HCT116 (cell line): ENCODE results near the gene ADA. TPM values are rescaled to one million over a fixed set of nuclear protein-coding genes. Genes with fewer than 3 reads are reported as not detected.

Source experiments
- ATAC-seq: fragments of 200-7000 bp; cut with Tn5 transposase; 2 replicates; pipeline ENCODE4 v1.9.1; 2020; ENCODE audit warnings: mild to moderate bottlenecking, moderate library complexity
- BruUV-seq: library from RNA; stranded (reverse); fragments of 400-500 nt; replicated peaks from 2 replicates; lab custom pipeline; 2021; lab: Mats Ljungman, UMichigan
- CTCF ChIA-PET: fragments of 300-600 bp; sonication (Branson Sonifier 250); formaldehyde crosslinking; loops from one replicate; lab custom pipeline; 2021; ENCODE audit warnings: antibody characterized with exemption; lab: Charles Lee
- POLR2A ChIA-PET: fragments of 300-600, 350-600 bp; sonication (Branson Sonifier 250); formaldehyde crosslinking; loops from one replicate; lab custom pipeline; 2021; ENCODE audit warnings: antibody characterized with exemption; lab: Charles Lee
- RAD21 ChIA-PET, 2 experiments: fragments of 300-600 bp; sonication (Branson Sonifier 250); formaldehyde crosslinking; loops; one replicate each; lab custom pipeline; 2023; ENCODE audit warnings: low total read pairs in 2 of 2; ENCODE audit not compliant: uncharacterized antibody in 2 of 2, unreplicated experiment in 2 of 2, low non-redundant PET in 1 of 2; lab: Charles Lee
- DNase-seq: peaks from one replicate; pipeline ENCODE4 v3.0.0-alpha.2; 2010; ENCODE audit warnings: low read depth, low spot score
- H2AFZ ChIP-seq: fragments of 200-600 bp; shearing (Covaris generic), sonication (generic); 2 replicates; pipeline ENCODE4 v1.6.1; 2017; ENCODE audit warnings: low read depth, mixed run types, mixed read lengths, antibody characterized with exemption, low read length; ENCODE audit not compliant: poor library complexity, severe bottlenecking
- H3K27ac ChIP-seq: 2 replicates; pipeline ENCODE4 v1.5.1; 2012; ENCODE audit warnings: low read depth, low read length
- H3K27me3 ChIP-seq: fragments of 200-600 bp; sonication (generic); 2 replicates; pipeline ENCODE4 v1.6.1; 2016; ENCODE audit warnings: mixed run types, low read length, mixed read lengths; ENCODE audit not compliant: insufficient read depth
- H3K36me3 ChIP-seq, 2 experiments: fragments of 200-500 bp in 1 of 2; fragments of 200-600 bp in 1 of 2; sonication (Bioruptor generic) in 1 of 2; sonication (generic) in 1 of 2; 2 replicates each; pipeline versions ENCODE4 v1.5.1 to v1.6.1; 2014 to 2016; ENCODE audit warnings: low read length in 2 of 2, inconsistent platforms in 1 of 2, mixed read lengths in 1 of 2, mixed run types in 1 of 2; ENCODE audit not compliant: insufficient read depth in 2 of 2, control insufficient read depth in 1 of 2
- H3K4me1 ChIP-seq, 2 experiments: fragments of 200-600 bp in 1 of 2; sonication (generic) in 1 of 2; 2 replicates each; pipeline versions ENCODE4 v1.5.1 to v1.6.1; 2012 to 2017; ENCODE audit warnings: low read length in 2 of 2, inconsistent platforms in 1 of 2, mild to moderate bottlenecking in 1 of 2, mixed read lengths in 1 of 2, mixed run types in 1 of 2, moderate library complexity in 1 of 2; ENCODE audit not compliant: insufficient read depth in 2 of 2, control insufficient read depth in 1 of 2
- H3K4me2 ChIP-seq: fragments of 200-600 bp; sonication (generic); 2 replicates; pipeline ENCODE4 v1.6.1; 2017; ENCODE audit warnings: mixed run types, low read length, mixed read lengths
- H3K4me3 ChIP-seq, 2 experiments: fragments of 200-600 bp in 1 of 2; sonication (generic) in 1 of 2; replicated peaks in 1 of 2; 2 replicates each; pipeline ENCODE4 v1.5.1; 2011 to 2016; ENCODE audit warnings: low read length in 2 of 2, control low read depth in 1 of 2, low read depth in 1 of 2, mild to moderate bottlenecking in 1 of 2, mixed read lengths in 1 of 2, mixed run types in 1 of 2
- H3K79me2 ChIP-seq: fragments of 200-600 bp; sonication (generic); 2 replicates; pipeline ENCODE4 v1.6.1; 2017; ENCODE audit warnings: mild to moderate bottlenecking, mixed run types, low read length, moderate library complexity, mixed read lengths; ENCODE audit not compliant: insufficient read depth
- H3K9ac ChIP-seq: fragments of 200-600 bp; sonication (generic); 2 replicates; pipeline ENCODE4 v1.6.1; 2016; ENCODE audit warnings: low read length, mixed read lengths
- H3K9me2 ChIP-seq: fragments of 200-600 bp; sonication (generic), shearing (Covaris generic); 2 replicates; pipeline ENCODE4 v1.6.1; 2017; ENCODE audit warnings: mixed run types, mild to moderate bottlenecking, moderate library complexity; ENCODE audit not compliant: insufficient read depth
- H3K9me3 ChIP-seq, 2 experiments: fragments of 200-500 bp in 1 of 2; fragments of 200-600 bp in 1 of 2; sonication (Bioruptor generic) in 1 of 2; sonication (generic) in 1 of 2; 2 replicates each; pipeline ENCODE4 v1.6.1; 2014 to 2017; ENCODE audit warnings: low read length in 2 of 2, mixed read lengths in 2 of 2, inconsistent platforms in 1 of 2, low read depth in 1 of 2, mild to moderate bottlenecking in 1 of 2, mixed run types in 1 of 2, moderate library complexity in 1 of 2; ENCODE audit not compliant: control insufficient read depth in 1 of 2, insufficient read depth in 1 of 2
- H4K20me1 ChIP-seq: fragments of 200-600 bp; sonication (generic), shearing (Covaris generic); 2 replicates; pipeline ENCODE4 v1.6.1; 2017; ENCODE audit warnings: mixed run types, mild to moderate bottlenecking, moderate library complexity; ENCODE audit not compliant: insufficient read depth
- CBX3 ChIP-seq: IDR thresholded peaks from 2 replicates; pipeline ENCODE4 v1.6.1; 2012; ENCODE audit warnings: low read depth
- EZH2phosphoT487 ChIP-seq: fragments of 200-600 bp; IDR thresholded peaks from 2 replicates; pipeline ENCODE4 v1.6.1; 2018; ENCODE audit warnings: antibody characterized with exemption, borderline replicate concordance
- JUND ChIP-seq: IDR thresholded peaks from 2 replicates; pipeline ENCODE4 v1.6.1; 2012
- POLR2A ChIP-seq: IDR thresholded peaks from 2 replicates; pipeline ENCODE4 v1.7.0; 2011; ENCODE audit warnings: borderline replicate concordance; ENCODE audit not compliant: insufficient read depth, insufficient read length; ENCODE audit errors: extremely low read depth
- POLR2AphosphoS5 ChIP-seq: IDR thresholded peaks from 2 replicates; pipeline ENCODE4 v1.6.1; 2011; ENCODE audit warnings: mild to moderate bottlenecking, low read depth, low read length, moderate library complexity
- SP1 ChIP-seq: IDR thresholded peaks from 2 replicates; pipeline ENCODE4 v1.6.1; 2012; ENCODE audit warnings: low read depth
- YY1 ChIP-seq: IDR thresholded peaks from 2 replicates; pipeline ENCODE4 v1.6.1; 2011; ENCODE audit warnings: low read length, low read depth, moderate library complexity, mild to moderate bottlenecking; ENCODE audit not compliant: insufficient replicate concordance; ENCODE audit errors: extremely low read depth
- ZFX ChIP-seq: fragments of 450-650 bp; IDR thresholded peaks from 2 replicates; pipeline ENCODE4 v1.6.1; 2017
- intact Hi-C: fragments of 100-400 bp; cut with micrococcal nuclease; formaldehyde crosslinking; loops from 2 replicates; pipeline ENCODE4 v1.10.0; 2022
- total RNA-seq: library from RNA; stranded (reverse); gene quantifications from one replicate; pipeline ENCODE4 v1.2.1, GENCODE V29; 2021; ENCODE audit not compliant: unreplicated experiment
- TF ChIP-seq, protein P1 (sequence below): IDR thresholded peaks from 2 replicates; pipeline ENCODE4 v1.6.1; 2012

The ADA gene
- total RNA-seq, 1 experiment from 2014 or later = 25.9 TPM

GRCh38 chr20:44651434-44651683 lies 140 bp downstream of the ADA start:
- no peak for TF ChIP-seq POLR2A
- no peak for TF ChIP-seq SP1
- TF ChIP-seq CBX3 = no peak
- TF ChIP-seq POLR2AphosphoS5 = peak; percentile 62; the same call in 1 of the 2 replicates
- TF ChIP-seq JUND = no peak
- peak; percentile 50; the same call in 1 of the 2 replicates for TF ChIP-seq ZFX
- Histone ChIP-seq H3K36me3 (no peaks in the 10 kb centered on the region), H3K9me2 (no peaks in the 10 kb centered on the region), H3K4me3 (peak overlapping the region; percentile 72 to 82), H2AFZ (no peak overlapping the region), H3K4me1 (peaks cover 11 to 16% of the 10 kb centered on the region in 2 experiments; a peak in 3 of 4 replicates), H3K4me2 (peak overlapping the region; percentile 98), H4K20me1 (no peaks in the 10 kb centered on the region), H3K9me3 (no peaks in the 10 kb centered on the region), H3K9ac (peak overlapping the region; percentile 73), H3K27ac (peak overlapping the region; percentile 70; the same call in 1 of the 2 replicates), H3K79me2 (no peaks in the 10 kb centered on the region), H3K27me3 (0 out of 2 replicates have a peak, but pooled peaks cover 3% of the 10 kb centered on the region)
- RAD21 ChIA-PET = interaction anchor here in 1 of 2 experiments (0.7 kb wide), 1 partner anchor 200 kb away, joined by 6 read pairs; no protein-coding TSS in a partner anchor
- intact Hi-C loops = no loop called here
- POLR2A ChIA-PET = interaction anchor here (0.6 kb wide), 1 partner anchor 12 kb away, joined by 3 read pairs; no protein-coding TSS in a partner anchor
- CTCF ChIA-PET = interaction anchor here (2.2 kb wide), 1 partner anchor 32 kb away, joined by 9 read pairs; no protein-coding TSS in a partner anchor
- BruUV-seq = no TSS peak
- ATAC-seq (no peak), DNase-seq (no peak)

GRCh38 chr20:44650771-44651433 lies 597 bp downstream of the ADA start:
- peak overlapping the region; percentile 98 for H3K4me2 ChIP-seq
- RAD21 ChIA-PET = no interaction called here
- H3K27me3 ChIP-seq = 0 out of 2 replicates have a peak, but pooled peaks cover 3% of the 10 kb centered on the region
- POLR2A ChIA-PET = interaction anchor here (0.5 to 0.6 kb wide), 3 partner anchors 13 to 70 kb away, joined by 3 to 4 read pairs (median 4); no protein-coding TSS in a partner anchor
- no peaks in the 10 kb centered on the region for H3K36me3 ChIP-seq
- peak overlapping the region; percentile 70; the same call in 1 of the 2 replicates for H3K27ac ChIP-seq
- ATAC-seq (peak; percentile 46), DNase-seq (no peak)
- H3K9me3 ChIP-seq = no peaks in the 10 kb centered on the region
- H4K20me1 ChIP-seq = no peaks in the 10 kb centered on the region
- no peak overlapping the region for H2AFZ ChIP-seq
- TF ChIP-seq, protein P1, sequence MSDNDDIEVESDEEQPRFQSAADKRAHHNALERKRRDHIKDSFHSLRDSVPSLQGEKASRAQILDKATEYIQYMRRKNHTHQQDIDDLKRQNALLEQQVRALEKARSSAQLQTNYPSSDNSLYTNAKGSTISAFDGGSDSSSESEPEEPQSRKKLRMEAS = 0 out of 2 replicates have a peak, but pooled peaks have one; percentile 27
- TF ChIP-seq EZH2phosphoT487 (no peak), YY1 (no peak)
- no peaks in the 10 kb centered on the region for H3K9me2 ChIP-seq
- H3K79me2 ChIP-seq = no peaks in the 10 kb centered on the region
- CTCF ChIA-PET = no interaction called here
- H3K4me1 ChIP-seq = peaks cover 11 to 16% of the 10 kb centered on the region in 2 experiments; a peak in 3 of 4 replicates
- no TSS peak for BruUV-seq
- intact Hi-C loops = no loop called here
- peak overlapping the region; percentile 73 for H3K9ac ChIP-seq
- peak overlapping the region; percentile 72 to 82 for H3K4me3 ChIP-seq
